Right atrium auricular region (tissue), 2 donors: Measurements from ENCODE around the gene TST. TPM values are rescaled to one million over a fixed set of nuclear protein-coding genes. Genes with fewer than 3 reads are reported as not detected.

Experiments used
- DNase-seq: peaks from one replicate; pipeline ENCODE4 v3.0.0-alpha.2; 2019; ENCODE audit warnings: low spot score
- H3K27ac ChIP-seq, 2 donors: fragments of 200-600 bp; sonication (generic); 1 replicate in 1 of 2; 2 replicates in 1 of 2; pipeline ENCODE4 v1.5.1; 2016 to 2019
- H3K27me3 ChIP-seq, 2 donors: fragments of 200-600 bp; sonication (generic); one replicate each; pipeline versions ENCODE4 v1.5.1 to v1.6.0; 2017 to 2019
- H3K36me3 ChIP-seq: fragments of 200-600 bp; sonication (generic); one replicate; pipeline ENCODE4 v1.5.1; 2016
- H3K4me1 ChIP-seq, 2 donors: fragments of 200-600 bp; sonication (generic); one replicate each; pipeline versions ENCODE4 v1.5.1 to v1.6.0; 2017 to 2019
- H3K4me3 ChIP-seq, 2 donors: fragments of 200-600 bp; sonication (generic); 1 replicate in 1 of 2; 2 replicates in 1 of 2; pipeline ENCODE4 v1.5.1; 2017 to 2019; ENCODE audit warnings: mild to moderate bottlenecking in 1 of 2, moderate library complexity in 1 of 2
- H3K9me3 ChIP-seq, 2 donors: fragments of 200-600 bp; sonication (generic); one replicate each; pipeline ENCODE4 v1.5.1; 2019
- CTCF ChIP-seq, 2 donors: fragments of 200-600 bp; sonication (generic); IDR thresholded peaks; one replicate each; pipeline ENCODE4 v1.5.1; 2019; ENCODE audit warnings: antibody characterized with exemption in 2 of 2
- total RNA-seq, 2 donors: library from RNA; depleted of rRNA; stranded (reverse); fragments of >200 nt; gene quantifications; one replicate each; pipeline ENCODE4 v1.1.0, GENCODE V29; 2016

TST gene
- total RNA-seq, 2 donors from 2014 or later = 55.0 to 82.1 TPM

- DNase-seq = no peak
- Histone ChIP-seq H3K4me3 (no peak overlapping the region), H3K36me3 (no peaks in the 10 kb centered on the region), H3K9me3 (no peaks in the 10 kb centered on the region), H3K4me1 (peaks cover 0 to 6% of the 10 kb centered on the region in 2 donors), H3K27me3 (no peaks in the 10 kb centered on the region), H3K27ac (no peak overlapping the region)
- TF ChIP-seq CTCF (IDR thresholded peaks at IDR 0.05) = no peak
Measured at GRCh38 chr22:37046589-37046988, 27.3 kb upstream of the TST start.

GRCh38 chr22:37045958-37046357 lies 26.7 kb upstream of the TST start:
- Histone ChIP-seq H3K36me3 (no peaks in the 10 kb centered on the region), H3K4me3 (no peak overlapping the region)

GRCh38 chr22:37044634-37045625 lies 25.7 kb upstream of the TST start:
- H3K27ac ChIP-seq = no peak overlapping the region
- no peaks in the 10 kb centered on the region for H3K4me1 ChIP-seq
- TF ChIP-seq CTCF (IDR thresholded peaks at IDR 0.05) = no peak
- no peaks in the 10 kb centered on the region for H3K9me3 ChIP-seq
- H3K36me3 ChIP-seq = no peaks in the 10 kb centered on the region
- H3K4me3 ChIP-seq = no peak overlapping the region
- no peaks in the 10 kb centered on the region for H3K27me3 ChIP-seq
- DNase-seq = no peak

More at GRCh38 chr22:37045958-37046357, 26.7 kb upstream of the TST start:
- Histone ChIP-seq H3K4me1 (peaks cover 0 to 1% of the 10 kb centered on the region in 2 donors), H3K27me3 (no peaks in the 10 kb centered on the region), H3K27ac (no peak overlapping the region), H3K9me3 (no peaks in the 10 kb centered on the region)
- no peak for DNase-seq
- no peak for TF ChIP-seq CTCF (IDR thresholded peaks at IDR 0.05)

GRCh38 chr22:37043828-37044538 lies 24.7 kb upstream of the TST start:
- Histone ChIP-seq H3K4me1 (no peaks in the 10 kb centered on the region), H3K27ac (no peak overlapping the region), H3K27me3 (no peaks in the 10 kb centered on the region), H3K4me3 (no peak overlapping the region), H3K36me3 (no peaks in the 10 kb centered on the region), H3K9me3 (no peaks in the 10 kb centered on the region)
- peak; percentile 50 to 74 for TF ChIP-seq CTCF (IDR thresholded peaks at IDR 0.05)
- DNase-seq = no peak

GRCh38 chr22:37043209-37043827 lies 24.1 kb upstream of the TST start:
- H3K27me3 ChIP-seq = no peaks in the 10 kb centered on the region
- DNase-seq = no peak
- no peaks in the 10 kb centered on the region for H3K36me3 ChIP-seq
- H3K4me3 ChIP-seq = no peak overlapping the region
- no peak for TF ChIP-seq CTCF (IDR thresholded peaks at IDR 0.05)
- H3K4me1 ChIP-seq = no peaks in the 10 kb centered on the region
- H3K27ac ChIP-seq = no peak overlapping the region
- H3K9me3 ChIP-seq = no peaks in the 10 kb centered on the region
